Common myeloid progenitor, CD34-positive (primary cell): ENCODE data around the gene ATP5MG.

Source experiments
- CTCF ChIA-PET: fragments of 350-600 bp; sonication (Branson Sonifier 250); formaldehyde crosslinking; loops from one replicate; lab custom pipeline; 2021; ENCODE audit warnings: antibody characterized with exemption; lab: Charles Lee
- POLR2A ChIA-PET: fragments of 350-600 bp; sonication (Branson Sonifier 250); formaldehyde crosslinking; loops from one replicate; lab custom pipeline; 2021; ENCODE audit warnings: antibody characterized with exemption; lab: Charles Lee
- DNase-seq, 3 donors: peaks; one replicate each; pipeline versions ENCODE4 v3.0.0 to v3.0.0-alpha.2; 2013
- H3K27ac ChIP-seq, 2 experiments: 1 replicate in 1 of 2; 2 replicates in 1 of 2; pipeline ENCODE4 v1.7.0; 2013; ENCODE audit warnings: inconsistent platforms in 2 of 2, low read length in 2 of 2, mild to moderate bottlenecking in 2 of 2, low read depth in 1 of 2, moderate library complexity in 1 of 2; ENCODE audit not compliant: severe bottlenecking in 2 of 2, insufficient read depth in 1 of 2, poor library complexity in 1 of 2
- H3K27me3 ChIP-seq, 5 experiments: replicated peaks in 2 of 5; 1 replicate in 3 of 5; 2 replicates in 2 of 5; pipeline versions ENCODE4 v1.6.1 to v1.7.0; 2013; ENCODE audit warnings: low read length in 4 of 5, mild to moderate bottlenecking in 2 of 5, moderate library complexity in 2 of 5, inconsistent platforms in 1 of 5; ENCODE audit not compliant: insufficient read depth in 5 of 5, control insufficient read depth in 4 of 5
- H3K36me3 ChIP-seq, 4 experiments: 1 replicate in 2 of 4; 2 replicates in 2 of 4; pipeline versions ENCODE4 v1.6.1 to v1.7.0; 2013; ENCODE audit warnings: low read length in 3 of 4, control low read depth in 1 of 4, mild to moderate bottlenecking in 1 of 4; ENCODE audit not compliant: control insufficient read depth in 4 of 4, insufficient read depth in 4 of 4
- H3K4me1 ChIP-seq, 4 experiments: 1 replicate in 3 of 4; 2 replicates in 1 of 4; pipeline versions ENCODE4 v1.6.1 to v1.7.1; 2013; ENCODE audit warnings: low read length in 3 of 4, mild to moderate bottlenecking in 3 of 4, control low read depth in 1 of 4, inconsistent platforms in 1 of 4, moderate library complexity in 1 of 4; ENCODE audit not compliant: control insufficient read depth in 4 of 4, insufficient read depth in 4 of 4; ENCODE audit errors: control extremely low read depth in 1 of 4
- H3K4me3 ChIP-seq, 7 experiments: 1 replicate in 4 of 7; 2 replicates in 3 of 7; pipeline versions ENCODE4 v1.5.1 to v1.7.0; 2013; ENCODE audit warnings: mild to moderate bottlenecking in 7 of 7, low read length in 6 of 7, moderate library complexity in 6 of 7, inconsistent platforms in 2 of 7, low read depth in 2 of 7, control low read depth in 1 of 7; ENCODE audit not compliant: insufficient read depth in 4 of 7, control insufficient read depth in 1 of 7; ENCODE audit errors: extremely low read depth in 1 of 7
- H3K9me3 ChIP-seq, 5 experiments: 1 replicate in 4 of 5; 2 replicates in 1 of 5; pipeline versions ENCODE4 v1.6.1 to v1.7.1; 2013; ENCODE audit warnings: low read length in 4 of 5, mild to moderate bottlenecking in 2 of 5, inconsistent platforms in 1 of 5, low read depth in 1 of 5, moderate library complexity in 1 of 5; ENCODE audit not compliant: control insufficient read depth in 4 of 5, insufficient read depth in 2 of 5; ENCODE audit errors: control extremely low read depth in 1 of 5
- WGBS: methylation state at CpG from one replicate; pipeline ENCODE4 v1.1.5; 2013; ENCODE audit not compliant: insufficient coverage; 5-methylcytosine and 5-hydroxymethylcytosine counted together

ATP5MG gene

DNA sequence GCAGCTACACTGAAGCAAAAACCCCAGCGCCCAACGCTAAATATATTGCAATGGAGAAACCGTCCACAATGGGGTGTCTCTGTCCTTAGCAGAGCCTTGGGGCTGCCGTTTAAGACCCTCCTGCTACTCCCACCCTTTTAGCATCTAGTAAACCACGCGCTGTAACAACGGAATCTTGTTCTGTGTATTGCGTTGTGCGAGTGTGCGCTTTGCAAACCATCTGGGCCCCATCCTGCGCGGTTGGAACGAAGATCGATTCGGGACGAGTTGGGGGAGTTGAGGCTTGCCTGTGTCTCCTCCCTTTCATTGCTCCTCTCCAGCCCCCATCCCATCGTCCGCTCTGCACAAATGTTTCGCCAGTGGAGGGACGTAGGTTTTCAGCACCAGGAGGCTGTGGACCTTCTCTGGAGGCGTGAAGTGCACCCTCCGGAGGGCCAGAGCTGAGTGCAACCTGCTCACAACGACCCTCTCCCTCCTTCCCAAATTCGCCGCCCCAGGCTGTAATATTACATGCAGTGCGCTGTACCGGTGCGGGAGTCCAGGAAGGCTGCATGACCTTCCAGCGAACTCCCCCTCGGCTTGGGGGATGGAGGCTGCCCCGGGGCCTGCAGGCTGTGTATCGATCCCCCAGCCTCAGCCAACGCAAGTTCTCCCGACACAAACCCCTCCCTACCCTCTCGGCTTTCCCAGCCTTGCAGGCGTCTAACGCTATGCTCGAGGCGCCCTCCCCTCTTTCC is 33.3 kb downstream of the ATP5MG start:
- Histone ChIP-seq H3K27me3 (no peaks in the 10 kb centered on the region), H3K4me3 (peak overlapping the region; percentile 56 to 97 (median 83)), H3K9me3 (no peaks in the 10 kb centered on the region), H3K4me1 (peaks cover 18 to 46% (median 42%) of the 10 kb centered on the region in 4 experiments), H3K36me3 (peaks cover 0 to 2% (median 0%) of the 10 kb centered on the region in 4 experiments), H3K27ac (peak overlapping the region; percentile 7 to 77)
- DNase-seq, result peak; percentile 63 to 80 (median 67)
- under 1% methylated on average over 33 of the region's 39 CpGs for WGBS
- CTCF ChIA-PET, result interaction anchor here (1.2 to 2.1 kb wide), 5 partner anchors 20 to 54 kb away, joined by 4 to 9 read pairs (median 7); no protein-coding TSS in a partner anchor
- POLR2A ChIA-PET, result interaction anchor here (1.6 to 1.9 kb wide), 2 partner anchors 8 to 19 kb away, joined by 4 to 12 read pairs; no protein-coding TSS in a partner anchor

DNA sequence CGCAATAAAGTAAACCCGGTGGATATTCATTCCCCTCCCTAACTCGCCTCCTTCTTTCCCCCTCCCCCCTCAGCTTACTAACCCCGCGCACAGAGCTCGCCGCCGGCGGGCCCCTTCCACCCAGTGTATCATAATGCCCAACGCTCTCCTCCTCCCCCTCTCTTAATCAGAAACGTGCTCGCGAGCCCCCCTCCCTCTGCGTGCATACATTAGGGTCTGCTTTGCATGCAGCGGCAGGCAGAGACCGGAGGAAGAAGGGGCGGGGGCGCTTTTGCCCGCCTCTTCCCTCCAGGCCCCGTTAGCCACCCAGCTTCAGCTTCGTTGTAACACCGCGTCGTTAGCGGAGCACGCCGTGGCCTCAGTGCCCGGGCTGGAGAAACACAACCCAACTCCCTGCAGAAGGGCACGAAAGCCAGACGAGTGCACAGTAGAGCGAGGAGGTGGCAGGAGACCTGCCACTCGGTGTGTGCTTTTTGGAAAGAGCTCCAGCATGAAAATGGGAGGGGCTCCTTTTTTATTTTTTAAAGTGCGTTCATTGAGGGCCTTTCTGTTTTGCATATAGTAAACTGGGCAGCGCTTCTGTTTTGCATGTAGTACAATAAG is 34.0 kb downstream of the ATP5MG start:
- 0% methylated on average over 26 of the region's 34 CpGs for WGBS
- Histone ChIP-seq H3K9me3 (no peaks in the 10 kb centered on the region), H3K27ac (peak overlapping the region; percentile 7 to 77), H3K4me1 (peaks cover 24 to 53% (median 49%) of the 10 kb centered on the region in 4 experiments), H3K4me3 (peak overlapping the region; percentile 56 to 97 (median 83)), H3K27me3 (no peaks in the 10 kb centered on the region), H3K36me3 (peaks cover 0 to 3% (median 0%) of the 10 kb centered on the region in 4 experiments)
- peak; percentile 66 to 88 (median 81) for DNase-seq
- POLR2A ChIA-PET, result interaction anchor here (1.6 to 1.9 kb wide), 2 partner anchors 9 to 20 kb away, joined by 4 to 12 read pairs; no protein-coding TSS in a partner anchor
- CTCF ChIA-PET, result interaction anchor here (0.6 to 2.1 kb wide), 7 partner anchors 20 to 291 kb away, joined by 3 to 9 read pairs (median 4); no protein-coding TSS in a partner anchor

DNA sequence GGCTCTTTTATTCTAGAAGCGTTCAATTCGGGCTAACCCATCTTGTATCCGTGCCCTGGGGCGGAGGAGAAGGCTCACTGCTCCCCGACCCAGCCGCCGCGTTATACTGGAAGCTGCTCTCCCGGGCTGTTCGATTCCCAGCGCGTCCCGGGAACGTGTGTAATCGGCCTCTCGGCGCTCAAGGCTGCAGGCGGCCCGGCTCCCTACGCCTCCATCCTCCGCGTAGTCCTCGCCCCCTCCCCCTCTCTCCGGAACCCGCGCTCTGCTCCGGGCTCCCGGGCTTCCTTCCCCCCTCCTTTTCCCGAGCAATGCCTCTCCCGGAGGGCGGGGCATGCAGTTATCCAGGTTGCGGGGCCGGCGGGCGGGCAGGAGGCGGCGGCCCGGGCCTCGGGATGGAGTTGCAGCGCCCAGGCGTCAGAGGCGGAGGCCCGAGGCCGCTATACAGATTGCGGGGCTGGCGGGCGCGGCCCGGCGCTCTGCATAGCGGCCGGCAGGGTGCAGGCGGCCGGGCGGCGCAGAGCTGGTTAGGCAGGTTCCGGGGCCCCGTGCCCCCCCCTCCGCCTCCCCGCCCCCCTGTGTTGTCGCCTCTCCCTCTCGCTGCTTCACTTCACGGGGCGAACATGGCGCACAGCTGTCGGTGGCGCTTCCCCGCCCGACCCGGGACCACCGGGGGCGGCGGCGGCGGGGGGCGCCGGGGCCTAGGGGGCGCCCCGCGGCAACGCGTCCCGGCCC is 34.7 kb downstream of the ATP5MG start, which contains the start of gene KMT2A:
Gene KMT2A, plus strand, starts transcription at position 600 of the 732 bp plus-strand sequence. Its CDS starts 21 bp downstream, at position 621.
- ChIA-PET CTCF (interaction anchor here (0.6 to 2.1 kb wide), 7 partner anchors 21 to 292 kb away, joined by 3 to 9 read pairs (median 4); no protein-coding TSS in a partner anchor), POLR2A (interaction anchor here (0.6 to 1.9 kb wide), 3 partner anchors 9 to 21 kb away, joined by 4 to 12 read pairs (median 4); no protein-coding TSS in a partner anchor)
- H3K27ac ChIP-seq, result peak within 1 kb of the TSS; percentile 81 to 90
- H3K9me3 ChIP-seq, result no peaks in the 10 kb centered on the region
- WGBS, result 0% methylated on average over 67 of the region's 83 CpGs
- H3K4me1 ChIP-seq, result peaks cover 28 to 60% (median 55%) of the 10 kb centered on the region in 4 experiments
- H3K4me3 ChIP-seq, result peak within 1 kb of the TSS; percentile 81 to 97 (median 90)
- H3K36me3 ChIP-seq, result peaks cover 0 to 3% (median 0%) of the 10 kb centered on the region in 4 experiments
- peak; percentile 96 to 97 (median 97) for DNase-seq
- H3K27me3 ChIP-seq, result no peaks in the 10 kb centered on the region

DNA sequence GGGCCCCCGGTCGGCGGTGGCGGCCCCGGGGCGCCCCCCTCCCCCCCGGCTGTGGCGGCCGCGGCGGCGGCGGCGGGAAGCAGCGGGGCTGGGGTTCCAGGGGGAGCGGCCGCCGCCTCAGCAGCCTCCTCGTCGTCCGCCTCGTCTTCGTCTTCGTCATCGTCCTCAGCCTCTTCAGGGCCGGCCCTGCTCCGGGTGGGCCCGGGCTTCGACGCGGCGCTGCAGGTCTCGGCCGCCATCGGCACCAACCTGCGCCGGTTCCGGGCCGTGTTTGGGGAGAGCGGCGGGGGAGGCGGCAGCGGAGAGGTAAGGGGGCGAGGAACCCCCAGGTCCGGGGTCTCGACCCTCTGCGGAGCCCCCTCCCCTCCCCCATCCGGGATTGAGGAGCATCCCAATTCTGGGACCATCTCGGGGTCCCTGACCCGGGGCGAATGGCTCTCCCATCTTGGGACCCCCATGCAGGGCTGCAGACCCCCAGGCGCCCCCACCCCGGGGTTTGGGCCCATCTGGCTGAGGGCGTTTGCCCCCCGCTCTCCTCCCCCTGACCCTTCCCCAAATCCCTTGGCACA is 35.3 kb downstream of the ATP5MG start:
- DNase-seq, result peak in 2 of 3 donors; percentile 55 to 65
- H3K4me1 ChIP-seq, result peaks cover 30 to 65% (median 57%) of the 10 kb centered on the region in 4 experiments
- H3K27ac ChIP-seq, result peak overlapping the region; percentile 81 to 90
- H3K9me3 ChIP-seq, result no peaks in the 10 kb centered on the region
- H3K4me3 ChIP-seq, result peak overlapping the region; percentile 81 to 97 (median 90)
- CTCF ChIA-PET, result interaction anchor here (2.1 kb wide), 1 partner anchor 22 kb away, joined by 7 read pairs; no protein-coding TSS in a partner anchor
- POLR2A ChIA-PET, result interaction anchor here (0.6 to 1.9 kb wide), 3 partner anchors 10 to 21 kb away, joined by 4 to 12 read pairs (median 4); no protein-coding TSS in a partner anchor
- 0% methylated on average over 20 of the region's 55 CpGs for WGBS
- peaks cover 0 to 4% (median 0%) of the 10 kb centered on the region in 4 experiments for H3K36me3 ChIP-seq
- no peaks in the 10 kb centered on the region for H3K27me3 ChIP-seq

DNA sequence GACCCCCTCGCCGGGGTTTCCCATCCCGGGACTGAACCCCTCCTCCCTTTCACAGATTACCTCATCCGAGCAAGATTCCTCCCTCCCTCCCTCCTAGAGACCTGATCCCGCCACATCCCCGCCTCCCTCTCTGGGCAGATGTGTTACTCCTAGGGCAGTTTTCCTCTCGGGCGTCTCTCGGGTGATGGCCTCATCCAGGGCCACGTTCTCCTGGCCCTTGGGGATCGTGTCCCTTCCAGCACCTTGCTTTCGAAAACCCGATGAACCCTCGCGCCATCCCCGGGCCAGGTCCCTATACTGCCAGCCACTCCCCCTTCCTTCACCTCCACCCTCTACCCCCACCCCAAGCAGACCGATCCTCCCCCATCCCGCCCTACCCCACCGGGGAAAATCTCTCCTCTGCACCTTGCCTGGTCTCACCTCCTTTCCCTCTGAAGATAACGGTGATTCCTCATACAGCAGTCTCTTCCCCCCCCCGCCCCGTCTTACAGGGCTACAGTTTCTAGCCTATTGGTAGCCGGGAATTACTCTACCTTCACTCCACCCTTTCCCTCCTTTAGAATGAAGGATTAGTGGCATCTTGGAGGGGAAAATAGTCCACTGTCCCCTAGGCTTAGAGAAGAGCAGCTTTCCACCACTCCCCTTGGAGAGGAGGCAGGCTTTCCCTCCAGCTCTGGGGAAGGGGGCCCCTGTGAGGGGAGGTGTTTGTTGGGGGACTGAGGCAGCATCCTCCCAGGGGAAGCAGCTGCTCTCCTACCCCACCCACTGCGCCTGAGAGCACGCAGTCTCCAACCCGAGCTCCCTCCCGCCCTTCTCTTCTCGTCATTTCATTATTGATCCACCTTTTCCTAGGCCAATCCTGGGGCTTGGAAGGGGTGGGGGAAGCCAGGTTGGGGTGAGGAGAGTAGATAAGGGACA is 36.1 kb downstream of the ATP5MG start:
- Histone ChIP-seq H3K9me3 (no peaks in the 10 kb centered on the region), H3K27me3 (no peaks in the 10 kb centered on the region), H3K36me3 (peaks cover 0 to 10% (median 0%) of the 10 kb centered on the region in 4 experiments), H3K4me3 (peak overlapping the region; percentile 81 to 97 (median 90)), H3K4me1 (peaks cover 32 to 72% (median 58%) of the 10 kb centered on the region in 4 experiments), H3K27ac (peak overlapping the region; percentile 81 to 90)
- WGBS, result 0% methylated on average over 15 of the region's 28 CpGs
- POLR2A ChIA-PET, result interaction anchor here (0.6 kb wide), 1 partner anchor 46 kb away, joined by 5 read pairs; no protein-coding TSS in a partner anchor
- DNase-seq, result peak in 2 of 3 donors; percentile 57 to 71
- CTCF ChIA-PET, result interaction anchor here (0.8 to 1.7 kb wide), 4 partner anchors 10 to 52 kb away, joined by 4 to 6 read pairs (median 4); no protein-coding TSS in a partner anchor
